Heart right ventricle (tissue), 16 donors: ENCODE data around the gene UGGT2. TPM values are rescaled to one million over a fixed set of nuclear protein-coding genes. Genes with fewer than 3 reads are reported as not detected.

Experiments
- ATAC-seq, 8 donors: fragments of 200-7000 bp; cut with Tn5 transposase; one replicate each; pipeline ENCODE4 v1.9.1; 2020; ENCODE audit warnings: mild to moderate bottlenecking in 8 of 8, moderate library complexity in 8 of 8, moderate number of reproducible peaks in 1 of 8
- DNase-seq, 2 donors: peaks; one replicate each; pipeline ENCODE4 v3.0.0-alpha.2; 2020
- H3K27ac ChIP-seq, 10 donors: fragments of 200-600 bp; sonication (generic) in 2 of 10; one replicate each; pipeline versions ENCODE4 v1.5.0 to v1.8.0; 2020 to 2022; ENCODE audit warnings: mild to moderate bottlenecking in 3 of 10
- H3K27me3 ChIP-seq, 7 donors: fragments of 200-600 bp; one replicate each; pipeline ENCODE4 v1.8.0; 2021 to 2022; ENCODE audit warnings: mild to moderate bottlenecking in 2 of 7
- H3K36me3 ChIP-seq, 9 donors: fragments of 200-600 bp; sonication (generic) in 1 of 9; one replicate each; pipeline versions ENCODE4 v1.5.0 to v1.8.0; 2020 to 2022; ENCODE audit warnings: mild to moderate bottlenecking in 2 of 9
- H3K4me1 ChIP-seq, 9 donors: fragments of 200-600 bp; sonication (generic) in 1 of 9; one replicate each; pipeline versions ENCODE4 v1.5.0 to v1.8.0; 2020 to 2022; ENCODE audit warnings: mild to moderate bottlenecking in 4 of 9
- H3K4me3 ChIP-seq, 10 donors: fragments of 200-600 bp; sonication (generic) in 2 of 10; one replicate each; pipeline versions ENCODE4 v1.5.0 to v1.8.0; 2020 to 2022; ENCODE audit warnings: mild to moderate bottlenecking in 7 of 10, moderate library complexity in 2 of 10
- H3K9me3 ChIP-seq, 11 donors: fragments of 200-600 bp in 10 of 11; sonication (generic) in 2 of 11; one replicate each; pipeline versions ENCODE4 v1.5.0 to v1.8.0; 2013 to 2022; ENCODE audit warnings: mild to moderate bottlenecking in 2 of 11, control low read depth in 1 of 11, moderate library complexity in 1 of 11
- WGBS, 2 donors: extraction: QIAGEN DNeasy Blood & Tissue Kit; methylation state at CpG; one replicate each; pipeline ENCODE4 v1.1.7; 2013; ENCODE audit warnings: inconsistent platforms in 1 of 2; 5-methylcytosine and 5-hydroxymethylcytosine counted together
- intact Hi-C, 10 donors: fragments of 100-400 bp; cut with DNase I; formaldehyde crosslinking; loops; one replicate each; pipeline versions ENCODE4 v1.11.1 to v1.14.2; 2022
- polyA plus RNA-seq, 2 donors: library from polyadenylated mRNA; stranded (reverse); fragments of 200-250 nt; gene quantifications; one replicate each; pipeline ENCODE4 v1.2.3, GENCODE V29; 2013
- total RNA-seq, 10 donors: library from RNA; stranded (reverse); fragmentation: NEBNext Ultra II Directional in 3 of 10; extraction: Animal tissue kit (Norgen Biotek cat#: 25700) in 3 of 10; gene quantifications; one replicate each; pipeline versions ENCODE4 v1.2.1 to v1.2.4, GENCODE V29; 2021 to 2023
- TF ChIP-seq, protein P1 (sequence below), 9 donors: fragments of 200-600 bp; sonication (generic) in 2 of 9; IDR thresholded peaks; one replicate each; pipeline versions ENCODE4 v1.5.0 to v1.8.0; 2021 to 2022; ENCODE audit warnings: antibody characterized with exemption in 9 of 9, mild to moderate bottlenecking in 5 of 9, moderate library complexity in 1 of 9
- donor health status: Arrhythmogenic right ventricular cardiomyopathy.
- donor health status: ischemic (EF 13 %, LVEDD 7.1; RV severe dilation, severe dysfunction).
- donor health status: healthy with polysubstance abuse.
- donor health status: DM: no; HTN: yes; CAD: no.
- donor health status: DM: no; HTN: no; CAD: no.
- donor health status: ischemic (EF 25% LVEDD 6.9; RV normal size, moderate dysfunction).
- donor health status: ischemic (EF 25% LVEDD 5.7; RV mildly dilated, moderate dysfunction).
- donor health status: healthy.
- donor health status: DM: yes; HTN: yes; CAD: no.
- donor health status: Ischemic cardiomyopathy.
- donor health status: ischemic (EF 35%, LVEDD 5.7; RV mildly dilated, moderate dysfunction).
- donor health status: nonischemic (EF 11% LVEDD 7.7; RV severe dilation, severe dysfunction).
- donor health status: DM: yes; HTN: yes; CAD: no.
- donor health status: PGD.
- donor health status: ischemic (EF 29% LVEDD 5.4; RV normal size, mild dysfunction).
- donor health status: nonischemic (EF 23%, LVEDD 6.1; RV moderate dilation, normal function).

The UGGT2 gene
- total and polyA plus RNA-seq, 12 donors, result 4.7 to 13.4 (median 11.0) TPM

DNA sequence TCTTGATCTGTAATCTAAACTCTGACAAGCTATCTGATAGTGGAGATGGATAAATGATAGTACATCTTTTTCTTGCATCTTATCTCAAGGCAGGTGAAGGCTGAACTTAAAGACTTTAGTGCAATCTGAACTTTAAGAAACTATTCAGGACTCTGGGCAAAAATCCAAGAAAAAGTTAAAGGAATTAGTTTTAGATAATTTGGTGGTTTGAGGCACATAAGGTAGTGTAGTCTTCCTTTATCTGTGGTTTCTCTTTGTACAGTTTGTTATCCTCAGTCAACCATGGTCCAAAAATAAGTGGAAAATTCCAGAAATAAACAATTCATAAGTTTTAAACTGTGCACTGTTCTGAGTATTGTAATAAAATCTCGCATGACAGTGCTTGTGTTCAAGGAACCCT lies 172.9 kb downstream of the UGGT2 start:
- TF ChIP-seq, protein P1, sequence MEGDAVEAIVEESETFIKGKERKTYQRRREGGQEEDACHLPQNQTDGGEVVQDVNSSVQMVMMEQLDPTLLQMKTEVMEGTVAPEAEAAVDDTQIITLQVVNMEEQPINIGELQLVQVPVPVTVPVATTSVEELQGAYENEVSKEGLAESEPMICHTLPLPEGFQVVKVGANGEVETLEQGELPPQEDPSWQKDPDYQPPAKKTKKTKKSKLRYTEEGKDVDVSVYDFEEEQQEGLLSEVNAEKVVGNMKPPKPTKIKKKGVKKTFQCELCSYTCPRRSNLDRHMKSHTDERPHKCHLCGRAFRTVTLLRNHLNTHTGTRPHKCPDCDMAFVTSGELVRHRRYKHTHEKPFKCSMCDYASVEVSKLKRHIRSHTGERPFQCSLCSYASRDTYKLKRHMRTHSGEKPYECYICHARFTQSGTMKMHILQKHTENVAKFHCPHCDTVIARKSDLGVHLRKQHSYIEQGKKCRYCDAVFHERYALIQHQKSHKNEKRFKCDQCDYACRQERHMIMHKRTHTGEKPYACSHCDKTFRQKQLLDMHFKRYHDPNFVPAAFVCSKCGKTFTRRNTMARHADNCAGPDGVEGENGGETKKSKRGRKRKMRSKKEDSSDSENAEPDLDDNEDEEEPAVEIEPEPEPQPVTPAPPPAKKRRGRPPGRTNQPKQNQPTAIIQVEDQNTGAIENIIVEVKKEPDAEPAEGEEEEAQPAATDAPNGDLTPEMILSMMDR (IDR thresholded peaks at IDR 0.05), result no peak
- intact Hi-C loops, result no loop called here
- H3K9me3 ChIP-seq, result no peaks in the 10 kb centered on the region
- peaks cover 0 to 54% (median 23%) of the 10 kb centered on the region in 9 donors for H3K36me3 ChIP-seq
- ATAC-seq, result no peak
- DNase-seq, result no peak
- 83 to 87% methylated on average over 1 of the region's 1 CpG for WGBS, 2 donors
- H3K4me3 ChIP-seq, result no peak overlapping the region
- no peaks in the 10 kb centered on the region for H3K4me1 ChIP-seq
- no peak overlapping the region for H3K27ac ChIP-seq
- H3K27me3 ChIP-seq, result no peaks in the 10 kb centered on the region

DNA sequence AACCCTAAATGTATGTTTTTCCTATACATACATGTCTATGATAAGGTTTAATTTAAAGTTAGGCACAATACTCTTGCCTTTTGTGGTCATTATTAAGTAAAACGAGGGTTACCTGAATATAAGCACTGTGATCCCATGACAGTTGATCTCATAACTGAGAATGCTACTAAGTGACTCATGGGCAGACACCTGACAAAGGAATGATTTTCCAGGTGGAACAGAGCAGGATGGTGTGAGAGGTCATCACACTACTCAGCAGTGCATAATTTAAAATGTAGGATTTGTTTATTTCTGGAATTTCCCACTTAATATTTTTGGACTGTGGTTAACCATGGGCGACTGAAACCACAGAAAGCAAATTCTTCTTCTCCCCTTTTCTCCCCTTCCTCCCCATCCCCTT lies 178.9 kb downstream of the UGGT2 start:
- ATAC-seq (no peak), DNase-seq (no peak)
- intact Hi-C loops, result no loop called here
- WGBS, 2 donors, result 88 to 95% methylated on average over 2 of the region's 2 CpGs
- TF ChIP-seq, protein P1 (IDR thresholded peaks at IDR 0.05), result no peak
- H3K27me3 ChIP-seq, result no peaks in the 10 kb centered on the region
- peaks cover 0 to 47% (median 18%) of the 10 kb centered on the region in 9 donors for H3K36me3 ChIP-seq
- H3K27ac ChIP-seq, result no peak overlapping the region
- no peak overlapping the region for H3K4me3 ChIP-seq
- H3K9me3 ChIP-seq, result no peaks in the 10 kb centered on the region
- no peaks in the 10 kb centered on the region for H3K4me1 ChIP-seq

DNA sequence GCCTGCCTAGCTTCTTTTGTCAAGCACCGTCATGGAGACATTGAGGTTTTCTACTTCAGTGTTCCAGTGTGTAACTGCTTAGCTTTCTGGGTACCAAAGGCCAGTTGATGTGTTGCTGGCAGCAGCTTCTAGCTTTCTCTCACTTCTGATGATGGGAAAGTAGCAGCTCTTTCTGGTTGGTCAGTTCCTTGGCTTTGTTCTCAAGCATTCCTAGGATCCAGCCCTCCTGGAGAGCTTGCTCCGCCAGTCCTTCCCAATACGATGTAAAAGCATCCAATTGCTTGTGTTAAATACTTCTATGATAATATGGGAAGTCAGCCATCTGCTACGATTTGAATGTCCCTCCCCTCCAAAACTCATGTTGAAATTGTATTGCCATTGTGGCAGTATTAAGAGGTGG lies 182.8 kb downstream of the UGGT2 start:
- no peak for ATAC-seq
- Histone ChIP-seq H3K4me1 (no peaks in the 10 kb centered on the region), H3K9me3 (no peaks in the 10 kb centered on the region), H3K4me3 (no peak overlapping the region), H3K27me3 (no peaks in the 10 kb centered on the region), H3K36me3 (peaks cover 0 to 35% (median 0%) of the 10 kb centered on the region in 9 donors), H3K27ac (no peak overlapping the region)
- intact Hi-C loops, result no loop called here
- no peak for DNase-seq
- TF ChIP-seq, protein P1 (IDR thresholded peaks at IDR 0.05), result no peak
- WGBS, 2 donors, result 93% methylated on average over 4 of the region's 4 CpGs

DNA sequence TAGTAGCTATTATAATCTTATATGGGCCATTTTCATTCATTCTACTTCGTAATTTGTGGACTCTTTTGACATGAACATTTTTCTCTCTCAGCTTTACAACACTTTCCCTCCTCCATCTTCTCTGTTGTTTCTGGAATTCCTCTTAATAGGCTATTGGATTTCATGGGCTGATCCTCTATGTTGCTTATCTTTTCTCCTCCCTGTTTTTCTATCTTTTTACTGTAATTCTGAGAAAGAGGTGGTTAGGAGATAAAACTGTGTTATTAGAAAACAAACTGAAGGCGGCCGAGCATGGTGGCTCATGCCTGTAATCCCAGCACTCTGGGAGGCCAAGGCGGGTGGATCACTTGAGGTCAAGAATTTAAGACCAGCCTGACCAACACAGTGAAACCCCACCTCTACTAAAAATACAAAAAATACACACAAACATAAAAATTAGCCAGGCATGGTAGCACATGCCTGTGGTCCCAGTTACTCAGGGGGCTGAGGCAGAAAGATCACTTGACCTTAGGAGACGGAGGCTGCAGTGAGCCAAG lies 188.1 kb downstream of the UGGT2 start:
- DNase-seq (no peak), ATAC-seq (no peak)
- Histone ChIP-seq H3K4me1 (no peaks in the 10 kb centered on the region), H3K4me3 (no peak overlapping the region), H3K9me3 (no peaks in the 10 kb centered on the region), H3K27me3 (no peaks in the 10 kb centered on the region), H3K36me3 (peaks cover 0 to 30% (median 0%) of the 10 kb centered on the region in 9 donors), H3K27ac (no peak overlapping the region)
- 90 to 91% methylated on average over 5 of the region's 5 CpGs for whole genome bisulfite sequencing, 2 donors
- intact Hi-C loops, result no loop called here
- TF ChIP-seq, protein P1 (IDR thresholded peaks at IDR 0.05), result no peak
